Ishikawa (cell line): ENCODE measurements around the gene HEATR1.

Experiments used
- MAX ChIP-seq: IDR thresholded peaks from 2 replicates; pipeline ENCODE4 v1.6.1; 2012
- TF ChIP-seq, protein P1 (sequence below): IDR thresholded peaks from 2 replicates; pipeline ENCODE4 v1.6.1; 2012; ENCODE audit warnings: low read depth, mild to moderate bottlenecking

- no peak for TF ChIP-seq MAX
- TF ChIP-seq, protein P1, sequence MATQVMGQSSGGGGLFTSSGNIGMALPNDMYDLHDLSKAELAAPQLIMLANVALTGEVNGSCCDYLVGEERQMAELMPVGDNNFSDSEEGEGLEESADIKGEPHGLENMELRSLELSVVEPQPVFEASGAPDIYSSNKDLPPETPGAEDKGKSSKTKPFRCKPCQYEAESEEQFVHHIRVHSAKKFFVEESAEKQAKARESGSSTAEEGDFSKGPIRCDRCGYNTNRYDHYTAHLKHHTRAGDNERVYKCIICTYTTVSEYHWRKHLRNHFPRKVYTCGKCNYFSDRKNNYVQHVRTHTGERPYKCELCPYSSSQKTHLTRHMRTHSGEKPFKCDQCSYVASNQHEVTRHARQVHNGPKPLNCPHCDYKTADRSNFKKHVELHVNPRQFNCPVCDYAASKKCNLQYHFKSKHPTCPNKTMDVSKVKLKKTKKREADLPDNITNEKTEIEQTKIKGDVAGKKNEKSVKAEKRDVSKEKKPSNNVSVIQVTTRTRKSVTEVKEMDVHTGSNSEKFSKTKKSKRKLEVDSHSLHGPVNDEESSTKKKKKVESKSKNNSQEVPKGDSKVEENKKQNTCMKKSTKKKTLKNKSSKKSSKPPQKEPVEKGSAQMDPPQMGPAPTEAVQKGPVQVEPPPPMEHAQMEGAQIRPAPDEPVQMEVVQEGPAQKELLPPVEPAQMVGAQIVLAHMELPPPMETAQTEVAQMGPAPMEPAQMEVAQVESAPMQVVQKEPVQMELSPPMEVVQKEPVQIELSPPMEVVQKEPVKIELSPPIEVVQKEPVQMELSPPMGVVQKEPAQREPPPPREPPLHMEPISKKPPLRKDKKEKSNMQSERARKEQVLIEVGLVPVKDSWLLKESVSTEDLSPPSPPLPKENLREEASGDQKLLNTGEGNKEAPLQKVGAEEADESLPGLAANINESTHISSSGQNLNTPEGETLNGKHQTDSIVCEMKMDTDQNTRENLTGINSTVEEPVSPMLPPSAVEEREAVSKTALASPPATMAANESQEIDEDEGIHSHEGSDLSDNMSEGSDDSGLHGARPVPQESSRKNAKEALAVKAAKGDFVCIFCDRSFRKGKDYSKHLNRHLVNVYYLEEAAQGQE, result no peak
Measured at GRCh38 chr1:236515443-236515958, 88.8 kb downstream of the HEATR1 start.
